RPMI7951 (cell line): ENCODE results near the gene PHF11. TPM values are rescaled to one million over a fixed set of nuclear protein-coding genes. Genes with fewer than 3 reads are reported as not detected.
"Not testable (repeated sequence)": the region's sequence is repeated elsewhere in the genome, so short reads cannot be mapped to it uniquely, and the experiment has no call there.

Experiments
- DNase-seq: peaks from one replicate; pipeline ENCODE4 v3.0.0-alpha.2; 2012; ENCODE audit warnings: low read depth
- total RNA-seq: library from RNA; depleted of rRNA; stranded (reverse); fragments of >200 nt; shearing (Covaris generic); gene quantifications from 2 replicates; pipeline ENCODE4 v1.2.3, GENCODE V29; 2014; rRNA removed

PHF11 gene
- total RNA-seq, 1 experiment from 2014 or later: 20.2 TPM

GRCh38 chr13:49546561-49546960 is 50.8 kb downstream of the PHF11 start:
- no peak for DNase-seq

GRCh38 chr13:49549289-49549688 is 53.5 kb downstream of the PHF11 start:
- DNase-seq: no peak

GRCh38 chr13:49550942-49551644 is 55.3 kb downstream of the PHF11 start:
- DNase-seq: no peak

DNA sequence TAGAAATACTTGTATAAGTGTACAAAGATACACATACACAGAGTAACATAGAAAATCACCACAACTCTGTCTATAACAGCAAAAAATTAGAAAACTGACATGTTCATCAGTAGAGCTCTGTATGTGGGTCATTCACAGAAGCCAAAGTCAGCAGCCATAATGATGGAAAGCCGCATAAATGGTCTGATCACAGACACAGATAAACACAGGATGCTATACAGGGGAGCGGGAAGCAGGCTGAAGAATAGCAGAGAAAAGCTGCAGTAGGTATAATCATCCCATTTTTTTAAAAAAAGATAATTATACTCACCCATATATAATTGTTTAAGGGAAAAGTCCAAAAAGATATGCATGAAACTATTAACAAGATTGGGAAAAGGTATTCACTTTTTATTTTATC is 58.1 kb downstream of the PHF11 start:
- no peak for DNase-seq

DNA sequence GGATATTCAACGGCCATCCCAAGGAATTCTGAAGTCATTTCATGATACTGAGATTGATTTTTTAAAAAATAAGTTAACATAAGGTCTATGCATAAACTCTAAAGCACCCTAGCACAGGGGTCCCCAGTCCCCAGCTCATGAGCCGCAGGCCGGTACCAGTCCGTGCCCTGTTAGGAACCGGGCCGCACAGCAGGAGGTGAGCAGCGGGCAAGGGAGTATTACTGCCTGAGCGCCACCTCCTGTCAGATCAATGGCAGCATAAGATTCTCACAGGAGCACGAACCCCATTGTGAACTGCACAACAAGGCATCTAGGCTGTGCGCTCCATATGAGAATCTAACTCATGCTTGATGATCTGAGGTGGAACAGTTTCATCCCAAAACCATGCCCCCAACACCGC is 58.6 kb downstream of the PHF11 start:
- DNase-seq: no peak

DNA sequence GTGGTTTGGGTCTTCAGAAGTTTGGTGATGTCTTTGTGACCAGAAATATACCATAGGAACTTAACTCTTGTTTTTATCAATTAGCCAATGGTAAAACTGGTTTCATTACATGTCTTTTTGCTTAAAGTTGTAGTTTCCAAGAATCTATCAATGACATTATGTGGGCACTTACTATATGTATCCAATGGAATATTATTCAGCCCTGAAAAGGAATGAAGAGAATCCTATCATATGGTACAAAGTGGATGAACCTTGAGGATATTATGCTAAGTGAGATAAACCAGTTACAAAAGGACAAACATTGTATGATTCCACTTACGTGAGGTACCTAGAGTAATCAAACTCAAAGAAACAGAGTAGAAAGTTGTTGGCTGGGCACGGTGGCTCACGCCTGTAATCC is 63.3 kb downstream of the PHF11 start:
- no peak for DNase-seq

DNA sequence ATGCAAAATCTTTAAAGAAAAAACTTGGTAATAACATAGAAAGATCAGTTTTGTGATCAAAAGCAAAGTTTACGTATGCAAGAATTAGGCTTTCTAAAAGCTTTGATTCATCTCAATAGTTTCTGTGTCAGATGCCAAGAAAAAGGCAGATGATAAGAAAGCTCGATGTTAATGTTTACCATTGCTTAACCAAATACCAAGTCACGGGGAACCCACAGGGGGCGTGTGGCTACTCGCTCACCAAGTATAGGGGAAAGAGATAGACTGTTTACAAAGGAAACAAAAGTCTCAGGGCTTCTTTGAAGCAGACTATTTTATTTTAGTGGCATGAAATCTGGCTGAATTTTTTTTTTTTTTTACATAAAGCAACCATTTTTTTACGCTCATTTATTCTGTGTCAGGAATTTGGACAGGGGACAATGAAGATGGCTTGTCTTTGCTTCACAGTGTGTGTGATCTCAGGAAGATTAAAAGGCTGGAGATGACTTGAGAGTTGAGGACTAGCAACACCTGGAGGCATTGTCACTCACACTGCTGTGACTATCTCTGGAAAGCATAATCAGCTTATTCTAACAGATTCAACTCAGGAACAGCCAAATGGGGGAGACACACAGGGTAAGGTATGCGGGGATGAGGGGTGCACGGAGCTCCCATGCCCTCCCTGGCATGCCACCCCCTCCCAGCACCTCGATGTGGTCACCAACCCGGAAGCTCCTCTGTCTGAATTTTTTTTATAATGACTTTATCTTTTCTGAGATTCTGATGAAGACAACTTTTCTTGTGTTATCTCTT is 64.7 kb downstream of the PHF11 start:
- DNase-seq: no peak

GRCh38 chr13:49561062-49561410 is 65.3 kb downstream of the PHF11 start:
- no peak for DNase-seq

DNA sequence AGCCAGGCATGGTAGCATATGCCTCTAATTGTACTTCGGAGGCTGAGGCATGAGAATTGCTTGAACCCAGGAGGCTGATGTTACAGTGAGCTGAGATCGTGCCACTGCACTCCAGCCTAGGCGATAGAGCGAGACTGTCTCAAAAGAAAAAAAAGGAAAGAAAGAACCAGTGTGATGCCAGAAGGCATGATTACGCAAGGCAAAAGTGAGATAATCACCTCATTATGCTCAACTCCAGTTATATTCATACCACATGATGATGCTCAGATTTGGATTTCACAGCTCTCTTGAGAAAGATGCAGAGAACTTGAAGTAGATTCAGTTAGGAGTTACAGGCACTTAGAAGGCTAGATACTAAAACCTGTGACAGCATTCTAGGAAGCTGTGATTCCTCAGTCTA is 67.8 kb downstream of the PHF11 start:
- DNase-seq: no peak

- DNase-seq: not testable (repeated sequence)
Observed at GRCh38 chr13:49565461-49565860, 69.7 kb downstream of the PHF11 start.

DNA sequence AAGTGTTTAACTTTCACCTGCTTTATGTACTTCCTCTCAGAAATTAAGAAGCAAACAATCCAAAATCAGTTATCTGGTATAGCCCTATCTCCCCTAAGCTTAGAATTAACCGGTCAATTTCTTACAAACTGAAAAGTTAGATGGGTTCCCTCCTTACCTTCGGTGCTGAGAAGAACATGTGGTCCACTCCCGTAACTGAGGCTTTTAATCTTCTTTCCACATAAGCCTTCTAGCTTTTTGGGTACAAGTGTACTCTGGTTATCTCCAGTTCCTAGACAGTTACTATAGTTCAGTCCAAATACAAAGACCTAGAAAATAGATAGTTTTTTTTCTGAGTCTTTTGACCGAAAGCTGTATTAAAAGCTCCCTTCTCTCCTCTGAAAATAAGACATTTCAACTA is 70.7 kb downstream of the PHF11 start:
- no peak for DNase-seq

DNA sequence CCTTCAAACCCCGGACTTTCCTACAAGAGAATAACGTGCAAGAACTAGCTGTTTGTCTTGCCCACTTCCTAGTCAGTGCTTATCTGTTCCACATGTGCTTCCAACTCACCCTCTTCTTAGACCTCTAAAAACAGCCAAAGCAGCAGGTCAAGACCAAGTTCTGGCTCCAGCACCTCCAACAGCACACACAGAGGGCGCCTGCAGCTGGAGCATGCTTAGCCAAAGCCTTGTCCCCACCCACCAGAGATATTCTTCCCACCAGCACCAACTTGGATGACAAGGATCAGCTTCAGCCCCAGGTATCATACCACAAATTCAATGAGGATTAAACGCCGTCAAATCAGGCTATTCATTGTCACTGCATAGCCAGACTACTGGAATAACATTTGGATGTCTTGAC is 71.7 kb downstream of the PHF11 start:
- DNase-seq: no peak

- peak; percentile 13 for DNase-seq
Observed at GRCh38 chr13:49569993-49570689, 74.4 kb downstream of the PHF11 start.

- no peak for DNase-seq
Observed at GRCh38 chr13:49571299-49572240, 75.8 kb downstream of the PHF11 start.

Other genes with a start within 250 kb of the PHF11 start
- gene CDADC1, start 248.0 kb upstream of the PHF11 start, total RNA-seq: 3.8 and 4.3 TPM in 2 replicates
- 8.3 and 12.6 TPM in 2 replicates for gene CAB39L, start 51.9 kb upstream of the PHF11 start, total RNA-seq
- gene SETDB2, start 51.7 kb upstream of the PHF11 start, total RNA-seq: 4.8 and 5.5 TPM in 2 replicates
- 8.9 and 9.6 TPM in 2 replicates for gene RCBTB1, start 89.6 kb downstream of the PHF11 start, total RNA-seq
- not detected in 2 replicates for gene ARL11, start 132.6 kb downstream of the PHF11 start, total RNA-seq
- gene EBPL, start 195.5 kb downstream of the PHF11 start, total RNA-seq: 52.3 and 70.0 TPM in 2 replicates